ENCODE measurements around the gene FAM193B.
A peak's percentile ranks its signal among the peaks of the same experiment; 100 is the strongest.

The FAM193B gene

DNA sequence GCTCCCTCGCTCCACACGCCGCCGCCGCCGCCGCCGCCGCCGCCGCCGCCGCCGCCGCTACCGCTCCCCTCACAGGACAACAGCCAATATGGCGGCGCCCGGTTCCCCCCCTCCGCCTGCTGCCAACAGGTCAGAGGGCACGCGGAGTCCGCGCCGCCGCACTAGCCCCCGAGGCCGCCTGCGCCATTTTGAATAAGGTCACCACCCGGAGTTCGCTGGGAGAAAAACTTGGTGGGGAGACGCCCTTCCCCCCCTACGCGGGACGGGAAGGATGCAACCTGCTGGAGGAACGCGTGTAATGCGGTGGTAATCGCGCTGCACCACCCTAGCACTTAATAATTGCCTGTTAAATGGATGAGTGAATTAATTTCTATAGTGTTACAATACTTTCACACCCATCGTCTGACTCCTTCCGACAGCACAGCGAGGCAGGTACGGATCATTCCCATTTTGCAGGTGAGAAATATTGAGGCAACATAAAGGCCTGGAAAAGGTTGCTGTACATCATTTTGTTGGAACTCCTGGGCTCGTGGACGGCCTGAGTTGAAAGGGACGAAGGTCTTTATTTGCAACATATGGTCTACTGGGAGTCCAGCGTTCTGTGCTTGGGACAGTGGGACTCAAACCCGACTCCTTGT, at the start of gene FAM193B:
TSS of gene FAM193B (minus strand) at position 90 of the 638 bp plus-strand sequence. CDS start 105 bp downstream, outside the sequence.
- peak; percentile 95 for DNase-seq (ENCODE audit: low read depth in 2 of 2)

DNA sequence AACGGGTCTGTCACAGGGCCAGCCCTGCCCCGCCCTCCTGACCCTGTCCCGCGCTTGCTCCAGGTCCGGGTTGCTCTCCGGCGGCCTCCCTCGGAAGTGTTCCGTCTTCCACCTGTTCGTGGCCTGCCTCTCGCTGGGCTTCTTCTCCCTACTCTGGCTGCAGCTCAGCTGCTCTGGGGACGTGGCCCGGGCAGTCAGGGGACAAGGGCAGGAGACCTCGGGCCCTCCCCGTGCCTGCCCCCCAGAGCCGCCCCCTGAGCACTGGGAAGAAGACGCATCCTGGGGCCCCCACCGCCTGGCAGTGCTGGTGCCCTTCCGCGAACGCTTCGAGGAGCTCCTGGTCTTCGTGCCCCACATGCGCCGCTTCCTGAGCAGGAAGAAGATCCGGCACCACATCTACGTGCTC, 49.8 kb upstream of the FAM193B start:
- DNase-seq (ENCODE audit: low read depth in 2 of 2), result no peak

DNA sequence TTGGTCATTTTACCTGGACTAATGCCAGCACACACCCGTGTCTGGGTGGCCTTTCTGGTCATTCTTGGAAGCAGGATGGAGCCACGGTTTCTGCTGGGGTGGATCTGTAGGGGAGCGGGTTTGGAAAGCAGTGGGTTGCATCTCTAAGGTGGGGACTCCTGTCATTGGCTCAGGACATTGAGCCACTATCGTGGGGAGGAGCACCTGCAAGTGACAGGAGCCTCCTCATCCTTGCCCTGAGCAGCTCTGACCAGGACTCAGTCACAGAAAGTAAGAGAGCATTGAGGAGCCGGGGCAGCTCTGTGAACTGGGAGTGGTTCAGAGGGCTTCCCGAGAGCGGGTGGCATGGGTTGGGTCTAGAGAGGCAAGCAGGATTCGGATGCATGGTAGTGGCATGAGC, 49.3 kb upstream of the FAM193B start:
- DNase-seq (ENCODE audit: low read depth in 2 of 2), result no peak

DNA sequence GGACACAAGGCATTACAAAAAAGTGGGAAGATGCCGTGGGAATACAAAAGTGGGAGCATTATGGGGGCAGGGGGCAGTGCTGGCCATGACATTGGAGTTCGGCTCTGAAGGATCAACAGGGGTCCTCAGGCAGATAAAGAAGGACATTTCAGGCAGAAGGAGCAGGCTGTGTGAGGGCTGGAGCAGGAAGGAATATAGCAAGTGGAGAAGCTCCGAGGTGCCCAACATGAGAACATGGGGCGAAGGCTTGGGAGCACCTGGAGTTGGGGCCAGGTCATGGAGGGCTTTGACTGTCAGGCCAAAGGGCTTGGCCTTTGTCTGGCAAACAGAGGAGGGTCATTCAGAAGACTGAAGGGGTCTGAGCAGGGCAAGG, 48.1 kb upstream of the FAM193B start:
- DNase-seq (ENCODE audit: low read depth in 2 of 2), result no peak

DNA sequence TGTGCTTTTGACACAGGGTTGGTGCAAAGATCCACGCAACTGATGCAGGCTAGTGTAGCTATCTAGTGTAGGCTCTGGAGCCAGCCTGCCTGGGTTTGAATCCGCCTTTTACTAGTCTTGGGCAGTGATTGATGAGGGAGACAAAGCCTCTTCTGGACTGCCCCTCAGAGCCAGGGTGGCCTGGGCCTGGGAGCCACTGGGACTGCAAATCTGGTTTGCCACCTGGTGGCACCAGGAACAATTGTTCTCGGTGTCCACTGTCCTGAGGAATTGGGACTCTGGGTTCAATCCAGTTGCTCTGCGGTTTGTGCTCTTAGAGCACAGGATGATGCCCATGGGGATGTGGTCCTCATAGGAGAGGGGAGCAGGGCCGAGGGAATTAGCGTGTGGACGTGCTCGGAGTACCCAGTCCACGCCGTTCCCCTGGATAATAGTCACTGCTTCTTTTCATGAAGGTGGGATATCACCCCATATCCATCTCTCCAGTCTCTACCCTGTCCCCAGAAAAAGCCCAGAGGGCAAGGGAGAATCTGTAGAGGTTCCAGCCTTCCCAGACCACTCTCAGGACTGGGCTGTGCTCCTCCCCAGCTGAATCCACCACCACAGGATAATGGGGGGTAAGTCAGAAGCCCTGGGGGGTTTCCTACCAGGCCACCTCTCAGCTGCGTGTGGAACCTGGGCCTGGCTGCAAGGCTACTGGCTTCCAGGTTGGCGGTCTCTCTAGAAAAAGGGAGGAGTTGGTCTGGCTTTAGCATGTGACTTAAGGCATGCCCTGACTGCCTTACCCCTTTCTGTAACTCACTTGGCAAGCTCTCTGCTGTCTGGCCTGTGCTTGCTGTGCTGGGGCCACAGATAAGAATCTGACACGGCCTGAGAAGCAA, 47.5 kb upstream of the FAM193B start:
- no peak for DNase-seq (ENCODE audit: low read depth in 2 of 2)

DNA sequence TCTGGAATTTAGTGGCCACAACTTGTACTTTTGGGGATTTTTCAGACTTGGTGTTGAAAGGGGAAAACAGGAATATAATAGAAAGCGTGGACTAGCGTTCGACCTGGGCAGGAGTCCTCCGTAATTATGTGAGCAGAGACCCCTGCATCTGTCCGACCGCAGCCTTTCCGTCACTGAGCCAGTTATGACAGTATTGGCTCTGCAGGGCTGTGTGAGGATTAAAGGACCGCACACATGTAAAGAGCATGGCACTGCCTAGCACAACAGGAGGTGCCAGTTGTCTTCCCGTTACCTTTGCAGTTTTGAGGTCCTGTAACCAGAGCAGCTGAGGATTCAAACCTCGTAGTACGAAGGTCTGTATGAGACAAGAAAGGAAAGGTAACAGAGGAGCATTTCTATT, 46.8 kb upstream of the FAM193B start:
- no peak for DNase-seq (ENCODE audit: low read depth in 2 of 2)

DNA sequence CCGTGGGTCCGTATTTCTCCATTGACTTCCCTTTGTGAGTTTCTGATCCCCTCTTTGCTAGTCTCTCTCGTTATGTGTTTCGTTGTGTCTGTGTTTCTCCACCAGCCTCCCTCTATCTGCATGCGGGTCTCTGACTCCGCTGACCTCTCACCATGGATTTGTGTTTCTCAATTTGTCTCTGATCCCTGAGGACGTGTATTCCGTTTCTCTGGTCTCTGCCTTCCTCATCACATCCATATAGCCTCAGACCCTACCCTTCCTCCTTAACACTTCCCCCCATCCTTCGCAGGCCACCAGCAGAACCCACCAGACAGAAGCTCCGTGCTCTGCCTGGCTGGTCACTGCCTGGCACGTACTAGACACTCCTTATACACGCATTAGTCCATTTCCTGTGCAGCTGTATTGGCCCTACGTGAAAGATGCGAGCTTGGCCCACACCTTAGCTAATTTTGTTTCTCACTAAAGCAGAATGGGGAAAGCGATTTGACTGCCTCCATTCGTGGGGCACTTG, 46.2 kb upstream of the FAM193B start:
- DNase-seq (ENCODE audit: low read depth in 2 of 2), result no peak

DNA sequence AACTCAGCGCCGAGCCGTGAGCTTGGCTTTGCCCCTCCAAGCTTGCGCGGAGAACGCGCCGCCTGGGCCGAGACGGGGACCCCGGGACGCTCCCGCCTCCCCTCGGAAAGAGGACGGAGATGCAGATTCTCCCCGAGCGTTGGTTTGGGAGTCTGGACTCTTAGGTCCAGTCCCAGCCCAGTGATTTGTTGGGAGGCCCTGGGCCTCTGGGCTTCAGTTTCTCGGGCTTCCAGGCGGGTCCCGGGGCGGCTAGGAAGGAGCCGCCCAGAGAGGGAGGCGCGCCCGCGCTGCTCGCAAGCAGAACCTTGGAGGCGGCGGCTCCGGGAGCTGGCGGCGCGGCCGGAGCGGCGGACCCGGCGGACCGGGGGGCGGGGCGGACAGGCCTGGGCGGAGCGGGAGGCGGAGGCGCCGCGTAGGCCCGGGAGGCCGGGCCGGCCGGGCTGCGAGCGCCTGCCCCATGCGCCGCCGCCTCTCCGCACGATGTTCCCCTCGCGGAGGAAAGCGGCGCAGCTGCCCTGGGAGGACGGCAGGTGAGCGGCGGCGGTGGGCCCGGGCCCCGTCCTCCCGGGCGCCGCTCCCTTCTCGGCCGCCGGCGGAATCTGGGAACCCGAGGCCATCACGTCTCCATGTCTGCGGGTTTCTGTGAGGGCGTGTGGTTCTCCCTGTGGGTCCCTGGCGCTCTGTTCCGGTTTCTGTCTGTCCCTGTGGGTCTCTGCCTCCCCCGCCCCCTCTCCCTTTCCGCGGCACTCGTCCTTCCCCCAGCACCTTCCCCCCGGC, 45.6 kb upstream of the FAM193B start, which contains the start of gene B4GALT7:
TSS of gene B4GALT7 (plus strand) at position 402 of the 777 bp plus-strand sequence. CDS start at position 481, 79 bp downstream.
- DNase-seq (ENCODE audit: low read depth in 2 of 2), result peak; percentile 83 to 87

DNA sequence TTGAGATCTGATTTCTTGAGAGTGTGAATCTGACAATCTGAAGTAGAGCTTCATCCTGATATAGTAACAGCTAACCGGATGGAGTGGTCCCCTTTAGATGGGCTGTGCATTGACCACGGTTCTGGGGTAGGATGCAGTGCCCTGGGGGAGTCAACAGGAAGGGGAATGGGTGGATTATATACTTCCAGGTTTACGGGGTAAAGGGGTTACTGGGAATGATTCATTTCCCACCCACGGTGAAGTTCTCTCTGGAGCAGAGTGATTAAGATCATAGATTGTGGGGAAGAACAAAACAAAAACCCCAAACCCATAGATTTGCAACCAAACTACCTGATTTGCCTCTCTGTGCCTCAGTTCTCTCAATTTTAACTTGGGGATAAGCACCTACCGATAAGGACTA, 44.1 kb upstream of the FAM193B start:
- no peak for DNase-seq (ENCODE audit: low read depth in 2 of 2)

DNA sequence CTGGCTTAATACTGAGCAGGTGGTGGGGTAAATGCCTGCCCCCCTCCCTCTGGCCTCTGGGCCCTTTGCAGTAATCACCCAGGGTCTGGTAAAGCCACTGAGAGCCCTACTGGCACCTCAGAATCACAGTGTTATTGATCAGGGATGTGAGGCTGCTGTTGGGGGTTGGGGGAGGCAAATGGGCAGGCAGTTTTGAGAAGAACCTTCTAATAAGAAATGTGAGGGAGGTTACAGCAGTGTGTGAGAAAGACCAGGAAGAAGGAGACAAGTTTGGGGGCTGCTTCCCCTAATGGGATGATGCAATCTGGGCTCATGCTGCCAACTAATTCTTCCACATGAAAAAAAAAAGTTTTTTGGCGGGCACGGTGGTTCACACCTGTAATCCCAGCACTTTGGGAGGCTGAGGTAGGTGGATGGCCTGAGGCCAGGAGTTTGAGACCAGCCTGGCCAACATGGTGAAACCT, 42.4 kb upstream of the FAM193B start:
- no peak for DNase-seq (ENCODE audit: low read depth in 2 of 2)

DNA sequence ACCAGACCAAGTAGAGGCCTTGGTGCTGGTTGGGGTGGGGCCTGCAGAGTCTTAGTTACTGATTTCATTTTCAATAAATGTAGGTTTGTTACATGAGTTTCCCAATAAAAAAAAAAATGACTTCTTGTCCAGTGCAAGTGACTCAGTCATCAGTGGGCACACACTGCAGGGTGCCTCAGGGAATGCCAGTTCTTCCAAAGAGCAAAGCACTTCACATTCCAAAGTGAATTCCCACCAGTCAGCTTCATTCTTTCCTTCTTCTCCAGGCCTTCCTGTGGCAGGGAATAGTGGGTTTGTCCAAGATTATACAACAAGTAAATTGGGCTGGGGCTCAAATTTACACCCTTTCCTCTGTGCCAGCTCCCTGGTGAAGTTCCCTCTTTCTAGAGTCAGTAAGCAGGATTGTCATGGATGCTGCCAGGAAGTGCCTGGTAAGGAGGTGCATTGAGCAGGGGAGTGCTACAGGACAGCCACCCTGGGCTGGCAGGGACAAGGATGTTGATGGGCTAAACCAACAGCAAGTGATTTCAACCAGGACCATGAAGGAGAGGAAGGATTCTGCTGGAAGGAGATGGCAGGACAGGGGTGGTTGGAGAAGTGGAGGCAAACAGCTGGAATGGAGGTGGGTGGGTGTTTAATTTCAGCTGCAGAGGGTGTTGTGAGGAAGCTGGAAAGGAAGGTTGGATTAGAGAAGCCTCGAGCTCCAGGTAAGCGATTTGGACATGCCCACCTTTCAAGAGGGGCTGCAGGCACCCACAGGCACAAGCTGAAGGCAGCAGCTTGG, 41.8 kb upstream of the FAM193B start:
- DNase-seq (ENCODE audit: low read depth in 2 of 2), result no peak

DNA sequence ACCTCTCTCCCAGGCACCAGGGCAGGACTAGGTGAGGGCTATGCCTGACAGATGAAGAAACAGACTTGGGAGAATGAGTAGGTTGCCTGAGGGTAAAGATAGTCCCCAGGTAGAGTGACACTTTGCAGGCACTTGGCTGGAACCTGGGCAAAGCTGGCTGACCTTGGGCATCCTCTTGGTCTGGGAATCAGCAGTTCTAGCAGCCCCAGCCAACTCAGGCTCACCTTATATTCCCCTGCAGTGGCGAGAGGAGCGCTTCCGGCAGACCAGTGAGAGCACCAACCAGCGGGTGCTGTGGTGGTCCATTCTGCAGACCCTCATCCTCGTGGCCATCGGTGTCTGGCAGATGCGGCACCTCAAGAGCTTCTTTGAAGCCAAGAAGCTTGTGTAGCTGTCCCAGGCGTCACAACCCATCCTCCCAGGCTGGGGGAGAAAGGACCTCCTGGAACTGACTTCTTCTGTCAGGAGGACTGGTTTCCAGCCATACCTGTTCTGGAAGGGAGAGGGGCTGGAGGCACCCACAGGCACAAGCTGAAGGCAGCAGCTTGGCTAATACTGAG, 40.7 kb upstream of the FAM193B start:
- no peak for DNase-seq (ENCODE audit: low read depth in 2 of 2)

DNA sequence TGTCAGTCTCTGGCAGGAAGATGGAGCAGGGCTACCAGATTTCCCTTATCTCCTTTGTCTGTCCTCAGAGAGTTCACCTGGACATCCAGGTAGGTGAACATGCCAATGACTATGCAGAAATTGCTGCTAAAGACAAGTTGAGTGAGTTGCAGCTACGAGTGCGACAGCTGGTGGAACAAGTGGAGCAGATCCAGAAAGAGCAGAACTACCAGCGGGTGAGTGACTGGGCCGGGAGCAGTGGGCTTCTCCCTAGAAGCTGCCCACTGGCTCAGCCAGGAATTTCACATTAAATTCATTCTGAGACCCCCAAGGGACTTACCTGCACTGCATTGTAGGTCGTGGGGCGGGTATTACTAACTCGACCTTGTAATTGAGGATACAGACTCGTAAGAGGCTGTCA, 39.7 kb upstream of the FAM193B start:
- DNase-seq (ENCODE audit: low read depth in 2 of 2), result no peak

DNA sequence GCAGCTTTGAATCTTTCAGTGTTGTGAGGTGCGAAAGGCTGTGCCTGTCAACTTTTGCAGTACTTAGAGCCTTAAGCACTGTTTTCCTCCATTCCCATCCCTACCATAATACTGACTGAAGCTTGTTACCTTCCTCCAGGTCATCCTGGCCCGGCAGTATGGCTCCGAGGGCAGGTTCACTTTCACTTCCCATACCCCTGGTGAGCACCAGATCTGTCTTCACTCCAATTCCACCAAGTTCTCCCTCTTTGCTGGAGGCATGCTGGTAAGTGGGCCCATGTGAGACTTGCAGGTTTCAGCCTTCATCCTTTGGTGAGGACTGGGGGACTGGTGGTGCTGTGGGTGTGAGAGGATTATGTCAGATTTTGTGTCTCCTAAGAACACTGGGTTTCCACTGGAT, 39.1 kb upstream of the FAM193B start:
- no peak for DNase-seq (ENCODE audit: low read depth in 2 of 2)

DNA sequence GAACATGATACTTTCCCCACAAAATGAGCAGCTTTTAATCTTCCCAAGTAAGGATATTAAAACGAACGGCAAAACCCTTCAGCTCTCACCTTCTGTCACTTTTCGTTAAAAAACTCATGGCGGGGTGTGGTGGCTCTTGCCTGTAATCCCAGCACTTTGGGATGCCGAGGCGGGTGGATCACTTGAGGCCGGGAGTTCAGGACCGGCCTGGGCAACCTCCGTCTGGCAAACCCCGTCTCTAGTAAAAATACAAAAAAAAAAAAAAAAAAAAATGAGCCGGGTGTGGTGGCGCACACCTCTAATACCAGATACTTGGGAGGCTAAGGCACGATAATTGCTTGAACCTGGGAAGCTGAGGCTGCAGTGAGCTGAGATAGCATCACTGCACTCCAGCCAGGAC, 38.5 kb upstream of the FAM193B start:
- DNase-seq (ENCODE audit: low read depth in 2 of 2), result no peak

DNA sequence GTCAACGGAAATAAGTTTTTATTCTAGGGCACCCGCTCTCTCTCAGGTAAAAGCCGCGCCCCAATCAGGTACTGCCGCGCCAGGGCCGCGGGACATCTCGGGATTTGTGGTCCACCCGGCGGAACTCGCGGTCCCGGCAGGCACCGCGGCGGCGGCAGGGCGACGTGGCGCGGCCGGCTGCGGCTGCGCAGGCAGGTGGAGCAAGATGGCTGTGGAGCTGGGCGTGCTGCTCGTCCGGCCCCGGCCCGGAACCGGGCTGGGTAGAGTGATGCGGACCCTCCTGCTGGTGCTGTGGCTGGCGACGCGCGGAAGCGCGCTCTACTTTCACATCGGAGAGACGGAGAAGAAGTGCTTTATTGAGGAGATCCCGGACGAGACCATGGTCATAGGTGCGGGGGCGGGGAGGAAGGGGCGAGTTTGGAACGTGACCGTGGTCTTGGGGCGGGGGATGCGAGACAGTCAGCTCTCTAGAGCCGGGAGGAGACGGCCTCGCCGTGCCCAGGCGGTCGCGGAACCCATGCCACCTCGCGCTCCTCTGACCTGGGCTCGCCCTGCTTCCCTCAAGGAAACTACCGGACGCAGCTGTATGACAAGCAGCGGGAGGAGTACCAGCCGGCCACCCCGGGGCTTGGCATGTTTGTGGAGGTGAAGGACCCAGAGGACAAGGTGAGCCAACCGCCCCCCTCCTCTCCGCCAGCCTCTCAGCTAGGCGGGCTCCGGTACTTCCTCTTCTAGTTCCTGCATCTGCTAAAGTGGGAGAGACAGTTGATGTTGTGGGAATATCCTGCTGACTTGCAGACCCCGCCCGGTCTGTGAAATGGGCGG, 37.9 kb upstream of the FAM193B start, which contains the start of gene TMED9:
TSS of gene TMED9 (plus strand) at position 194 of the 825 bp plus-strand sequence. CDS start at position 206, 12 bp downstream.
- peak; percentile 77 to 83 for DNase-seq (ENCODE audit: low read depth in 2 of 2)

DNA sequence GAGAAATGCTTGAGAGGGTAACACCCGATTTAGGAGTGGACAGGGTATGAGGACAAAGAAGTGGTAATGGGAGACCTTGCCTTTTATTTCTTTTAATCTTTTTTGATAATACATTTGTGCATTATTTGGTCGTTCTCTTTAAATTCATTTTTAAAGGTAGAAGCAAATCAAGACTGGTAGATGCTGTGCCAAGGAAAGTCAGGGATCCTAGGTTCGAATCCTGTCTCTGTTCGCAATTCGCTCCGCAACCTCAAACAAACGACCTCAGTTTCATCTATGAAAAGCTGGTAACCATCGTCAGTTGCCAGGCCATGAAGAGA, 37.3 kb upstream of the FAM193B start:
- no peak for DNase-seq (ENCODE audit: low read depth in 2 of 2)

DNA sequence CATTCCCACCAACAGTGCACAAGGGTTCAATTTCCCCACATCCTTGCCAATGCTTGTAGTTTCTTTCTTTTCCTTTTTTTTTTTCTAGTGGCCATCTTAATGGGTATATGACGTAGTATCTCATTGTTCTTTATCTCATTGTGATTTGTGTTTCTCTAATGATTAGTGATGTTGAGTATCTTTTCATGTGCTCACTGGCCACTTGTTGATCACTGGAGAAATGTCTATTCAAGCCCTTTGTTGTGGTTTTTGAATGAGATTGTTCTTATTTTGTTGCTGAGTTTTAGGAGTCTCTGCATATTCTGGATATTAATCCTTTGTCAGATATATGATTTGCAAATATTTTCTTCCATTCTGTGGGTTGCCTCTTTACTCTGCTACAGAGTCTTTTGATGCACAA, 36.0 kb upstream of the FAM193B start:
- DNase-seq (ENCODE audit: low read depth in 2 of 2), result no peak

DNA sequence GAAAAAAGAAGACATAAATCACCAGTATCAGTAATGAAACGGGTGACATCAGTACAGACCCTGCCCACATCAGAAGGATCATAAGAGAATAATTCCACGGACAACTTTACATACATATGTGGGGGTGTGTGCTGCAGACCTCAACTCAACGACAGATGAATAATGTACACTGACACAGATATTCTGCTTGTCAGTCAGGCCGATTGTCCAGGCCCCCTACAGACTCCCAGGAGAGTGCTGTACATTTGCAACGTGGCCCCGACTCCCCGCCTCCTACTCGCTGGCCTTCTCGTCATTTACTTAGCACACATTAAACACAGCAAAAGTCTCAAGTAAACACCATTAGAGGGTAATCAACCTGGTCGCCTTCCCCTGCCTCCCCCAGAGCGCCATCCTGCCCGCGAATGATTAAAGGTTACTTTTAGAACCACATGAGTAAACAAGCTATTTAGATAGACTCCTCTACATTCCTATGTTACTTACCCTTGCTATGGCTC, 34.1 kb upstream of the FAM193B start:
- no peak for DNase-seq (ENCODE audit: low read depth in 2 of 2)

DNA sequence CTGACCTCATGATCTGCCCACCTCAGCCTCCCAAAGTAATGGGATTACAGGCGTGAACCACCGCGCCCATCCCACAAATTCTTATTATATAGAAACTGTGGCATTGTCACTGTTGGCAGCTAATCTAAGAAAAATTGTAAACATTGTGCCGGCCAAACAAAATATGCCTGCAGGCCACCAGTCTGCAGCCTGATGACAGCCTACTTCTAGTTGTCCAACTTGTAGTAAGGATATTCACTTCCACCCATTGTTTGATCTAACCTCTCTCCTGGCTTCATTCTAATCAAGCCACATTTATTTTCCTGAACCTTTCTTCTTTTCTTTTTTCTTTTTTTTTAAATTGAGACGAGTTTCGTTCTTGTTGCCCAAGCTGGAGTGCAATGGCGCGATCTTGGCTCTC, 24.0 kb upstream of the FAM193B start:
- DNase-seq (ENCODE audit: low read depth in 2 of 2), result no peak
